Subcutaneous abdominal adipose tissue (tissue), 5 donors: Measurements from ENCODE around the gene TMEM82.

Experiments used
- H3K27ac ChIP-seq: one replicate; pipeline ENCODE4 v1.7.0; 2013; ENCODE audit warnings: low read depth, mild to moderate bottlenecking, inconsistent platforms, low read length, moderate library complexity
- H3K27me3 ChIP-seq, 5 donors: one replicate each; pipeline ENCODE4 v1.7.0; 2013; ENCODE audit warnings: low read length in 5 of 5, inconsistent platforms in 1 of 5; ENCODE audit not compliant: control insufficient read depth in 5 of 5, insufficient read depth in 4 of 5
- H3K36me3 ChIP-seq, 5 donors: one replicate each; pipeline ENCODE4 v1.7.0; 2013; ENCODE audit warnings: low read length in 5 of 5; ENCODE audit not compliant: control insufficient read depth in 5 of 5, insufficient read depth in 5 of 5
- H3K4me1 ChIP-seq, 5 donors: one replicate each; pipeline ENCODE4 v1.7.0; 2013; ENCODE audit warnings: low read length in 5 of 5, mild to moderate bottlenecking in 3 of 5, moderate library complexity in 1 of 5; ENCODE audit not compliant: control insufficient read depth in 5 of 5, insufficient read depth in 5 of 5
- H3K4me3 ChIP-seq, 5 donors: one replicate each; pipeline ENCODE4 v1.7.0; 2013; ENCODE audit warnings: low read length in 5 of 5, low read depth in 1 of 5
- H3K9ac ChIP-seq, 5 donors: one replicate each; pipeline ENCODE4 v1.7.0; 2013; ENCODE audit warnings: low read length in 5 of 5, mild to moderate bottlenecking in 4 of 5, moderate library complexity in 3 of 5
- H3K9me3 ChIP-seq, 5 donors: one replicate each; pipeline ENCODE4 v1.7.0; 2013; ENCODE audit warnings: low read length in 5 of 5; ENCODE audit not compliant: control insufficient read depth in 5 of 5
- donor health status: healthy.
- donor health status: healthy.
- donor health status: healthy.
- donor health status: healthy.
- donor health status: healthy.

TMEM82 gene

DNA sequence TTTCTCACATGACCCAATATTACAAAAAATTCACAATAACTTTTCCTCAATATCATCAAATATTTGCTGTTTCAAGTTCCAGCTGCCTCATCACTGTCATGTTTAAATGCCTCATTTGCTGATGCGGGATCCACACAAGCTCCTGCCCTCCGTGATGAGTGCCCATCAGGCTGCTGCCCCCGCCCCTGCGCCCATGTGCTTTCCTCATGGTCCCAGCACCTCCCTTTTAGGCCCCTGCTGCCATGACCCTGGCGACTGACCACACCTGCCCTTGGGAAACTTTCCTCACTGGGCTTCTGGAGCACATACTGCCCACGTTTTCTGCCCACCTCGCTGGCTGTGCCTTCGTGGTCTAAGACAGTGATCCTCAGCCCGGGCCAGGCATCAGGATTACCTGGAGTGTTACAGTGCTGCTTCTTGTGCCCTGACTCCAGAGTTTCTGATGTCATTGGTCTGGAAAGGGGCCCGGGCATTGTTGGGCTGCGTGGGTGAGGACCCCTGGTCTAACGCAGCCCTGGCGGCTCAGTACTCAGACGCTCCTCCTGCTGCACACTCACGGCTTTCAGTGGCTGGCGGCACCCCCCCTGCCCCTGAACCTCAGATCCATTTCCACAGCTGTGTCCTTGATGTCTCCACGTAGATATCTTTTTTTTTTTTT is 37.6 kb upstream of the TMEM82 start:
- H3K36me3 ChIP-seq: peaks cover 0 to 12% (median 9%) of the 10 kb centered on the region in 5 donors
- H3K27ac ChIP-seq: peak overlapping the region; percentile 98
- H3K4me1 ChIP-seq: peaks cover 9 to 48% (median 35%) of the 10 kb centered on the region in 5 donors
- H3K9me3 ChIP-seq: no peaks in the 10 kb centered on the region
- H3K27me3 ChIP-seq: no peaks in the 10 kb centered on the region
- H3K4me3 ChIP-seq: no peak overlapping the region
- H3K9ac ChIP-seq: peak overlapping the region; percentile 3 to 93 (median 61)

GRCh38 chr1:15705184-15705566 is 37.1 kb upstream of the TMEM82 start:
- H3K9ac ChIP-seq: no peak overlapping the region
- peaks cover 9 to 45% (median 32%) of the 10 kb centered on the region in 5 donors for H3K4me1 ChIP-seq
- no peaks in the 10 kb centered on the region for H3K9me3 ChIP-seq
- H3K27me3 ChIP-seq: no peaks in the 10 kb centered on the region
- H3K4me3 ChIP-seq: no peak overlapping the region
- peaks cover 0 to 12% (median 9%) of the 10 kb centered on the region in 5 donors for H3K36me3 ChIP-seq
- peak overlapping the region; percentile 98 for H3K27ac ChIP-seq

DNA sequence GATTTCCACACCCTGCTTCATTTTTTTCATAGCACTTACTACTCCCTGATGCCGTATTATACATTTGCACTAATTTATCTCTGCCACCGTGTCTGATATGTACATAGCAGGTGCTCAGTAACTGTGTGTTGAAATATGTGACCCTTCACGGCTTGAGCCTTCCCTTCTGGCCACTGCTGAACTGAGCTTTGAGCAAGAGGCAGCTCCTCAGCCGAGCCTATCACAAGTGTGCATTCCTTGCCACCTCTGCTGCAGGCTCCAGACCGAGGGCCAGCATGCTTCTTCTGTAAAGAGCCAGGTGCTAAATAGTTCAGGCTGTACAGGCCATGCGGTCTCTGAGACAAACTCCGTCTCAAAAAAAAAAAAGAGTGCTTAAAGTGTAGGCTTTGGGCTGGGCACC is 35.5 kb upstream of the TMEM82 start:
- peaks cover 7 to 38% (median 26%) of the 10 kb centered on the region in 5 donors for H3K4me1 ChIP-seq
- H3K4me3 ChIP-seq: no peak overlapping the region
- H3K36me3 ChIP-seq: peaks cover 0 to 12% (median 9%) of the 10 kb centered on the region in 5 donors
- H3K27me3 ChIP-seq: no peaks in the 10 kb centered on the region
- H3K9ac ChIP-seq: no peak overlapping the region
- no peaks in the 10 kb centered on the region for H3K9me3 ChIP-seq
- no peak overlapping the region for H3K27ac ChIP-seq

- Histone ChIP-seq H3K4me3 (no peak overlapping the region), H3K27me3 (no peaks in the 10 kb centered on the region), H3K4me1 (peaks cover 7 to 33% (median 25%) of the 10 kb centered on the region in 5 donors), H3K27ac (no peak overlapping the region), H3K9ac (no peak overlapping the region), H3K9me3 (no peaks in the 10 kb centered on the region), H3K36me3 (peaks cover 0 to 12% (median 9%) of the 10 kb centered on the region in 5 donors)
These were observed 34.9 kb upstream of the TMEM82 start for GRCh38 chr1:15707239-15707925.

- Histone ChIP-seq H3K27ac (no peak overlapping the region), H3K9ac (no peak overlapping the region), H3K4me1 (peaks cover 3 to 24% (median 17%) of the 10 kb centered on the region in 5 donors), H3K4me3 (no peak overlapping the region), H3K9me3 (no peaks in the 10 kb centered on the region), H3K36me3 (peaks cover 0 to 12% (median 9%) of the 10 kb centered on the region in 5 donors), H3K27me3 (no peaks in the 10 kb centered on the region)
These were observed 33.7 kb upstream of the TMEM82 start for GRCh38 chr1:15708486-15709137.

GRCh38 chr1:15709226-15709625 is 33.1 kb upstream of the TMEM82 start:
- Histone ChIP-seq H3K27me3 (no peaks in the 10 kb centered on the region), H3K4me3 (no peak overlapping the region), H3K4me1 (peaks cover 0 to 20% (median 13%) of the 10 kb centered on the region in 5 donors), H3K27ac (no peak overlapping the region), H3K9ac (no peak overlapping the region), H3K36me3 (peaks cover 0 to 12% (median 9%) of the 10 kb centered on the region in 5 donors), H3K9me3 (no peaks in the 10 kb centered on the region)

- no peak overlapping the region for H3K4me3 ChIP-seq
- H3K9ac ChIP-seq: no peak overlapping the region
- H3K4me1 ChIP-seq: peaks cover 0 to 16% (median 13%) of the 10 kb centered on the region in 5 donors
- H3K27me3 ChIP-seq: no peaks in the 10 kb centered on the region
- peaks cover 0 to 17% (median 14%) of the 10 kb centered on the region in 5 donors for H3K36me3 ChIP-seq
- no peaks in the 10 kb centered on the region for H3K9me3 ChIP-seq
- H3K27ac ChIP-seq: no peak overlapping the region
These were observed 30.1 kb upstream of the TMEM82 start for GRCh38 chr1:15712168-15712567.

DNA sequence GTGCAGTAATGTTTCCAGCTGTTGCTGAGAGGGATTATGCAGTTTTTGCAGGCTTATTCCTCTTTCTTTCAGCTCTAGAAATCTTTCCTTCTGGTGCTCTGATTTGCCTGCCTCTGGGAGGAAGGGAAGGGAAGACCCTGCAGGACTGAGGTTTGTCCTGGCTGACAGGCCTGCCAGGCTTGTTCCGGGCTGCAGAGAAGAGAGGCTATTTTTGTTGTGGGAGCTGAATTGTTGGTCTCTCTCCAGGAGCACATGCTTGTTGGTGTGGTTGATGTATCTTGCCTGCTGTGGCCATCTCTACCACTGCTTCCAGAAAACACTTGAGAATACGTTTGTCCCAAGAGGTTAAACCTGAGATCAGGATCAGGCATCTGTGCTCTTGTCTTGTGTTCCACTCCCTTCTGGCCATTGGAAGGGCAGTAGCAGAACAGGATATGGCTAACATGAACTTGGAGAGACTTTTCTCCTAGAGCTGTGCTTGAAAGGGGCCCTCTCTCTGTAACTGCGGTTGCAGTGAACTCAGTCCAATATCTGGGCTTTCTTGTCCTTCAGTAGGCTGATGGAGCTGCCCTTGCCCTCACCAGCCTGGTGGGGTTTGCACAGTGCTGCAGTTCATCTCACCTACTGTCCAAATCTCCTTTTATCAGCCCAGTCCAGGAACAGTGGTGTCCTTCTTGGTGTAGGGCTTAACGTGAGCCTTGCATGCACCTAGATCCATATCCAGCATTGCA is 27.7 kb upstream of the TMEM82 start:
- H3K9ac ChIP-seq: peak overlapping the region in 1 of 5 donors; percentile 56
- H3K4me1 ChIP-seq: peaks cover 0 to 18% (median 9%) of the 10 kb centered on the region in 5 donors
- no peaks in the 10 kb centered on the region for H3K27me3 ChIP-seq
- peak overlapping the region in 1 of 5 donors; percentile 40 for H3K4me3 ChIP-seq
- H3K27ac ChIP-seq: no peak overlapping the region
- H3K9me3 ChIP-seq: no peaks in the 10 kb centered on the region
- H3K36me3 ChIP-seq: peaks cover 2 to 40% (median 33%) of the 10 kb centered on the region in 5 donors

DNA sequence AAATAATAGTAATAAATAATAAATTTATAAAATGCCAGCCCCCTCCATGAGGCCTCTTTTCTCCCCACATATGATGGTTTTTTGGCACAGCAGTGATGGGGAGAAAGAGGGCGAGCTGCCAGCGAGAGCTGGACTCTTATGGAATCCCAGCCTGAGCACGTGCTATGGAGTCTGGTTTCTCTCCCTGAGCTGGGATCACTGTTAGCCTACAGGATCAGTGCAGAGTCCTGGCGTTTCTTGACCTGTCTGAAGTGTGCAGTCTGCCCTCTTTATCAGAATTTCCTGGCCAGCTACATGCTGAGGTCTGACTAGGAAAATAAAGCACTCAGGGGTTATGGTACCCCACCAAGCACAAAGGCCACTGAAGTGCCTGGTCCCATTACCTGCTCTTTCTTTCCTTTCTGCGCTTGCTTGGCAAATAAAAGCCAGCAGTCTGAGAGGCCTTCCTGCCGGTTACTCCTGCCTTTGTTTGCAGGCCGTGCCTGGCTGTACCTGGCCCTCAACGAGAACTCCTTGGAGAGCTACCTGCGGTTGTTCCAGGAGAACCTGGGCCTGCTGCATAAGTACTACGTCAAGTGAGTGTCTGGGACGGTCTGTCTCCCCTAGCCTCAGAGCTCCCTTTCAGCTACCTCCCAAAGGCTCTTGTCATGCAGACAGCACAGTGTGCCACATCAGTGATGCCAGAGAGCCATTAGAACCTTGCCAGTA is 24.7 kb upstream of the TMEM82 start:
- H3K27ac ChIP-seq: no peak overlapping the region
- H3K4me3 ChIP-seq: no peak overlapping the region
- H3K4me1 ChIP-seq: peaks cover 0 to 23% (median 9%) of the 10 kb centered on the region in 5 donors
- no peaks in the 10 kb centered on the region for H3K9me3 ChIP-seq
- H3K9ac ChIP-seq: no peak overlapping the region
- H3K36me3 ChIP-seq: peaks cover 2 to 66% (median 57%) of the 10 kb centered on the region in 5 donors
- no peaks in the 10 kb centered on the region for H3K27me3 ChIP-seq
